HG03139 (cell line): ENCODE results near the gene C17orf113.

Experiments
- ATAC-seq: cut with Tn5 transposase; IDR thresholded peaks from one replicate; pipeline ENCODE4 v1.9.1; 2021; ENCODE audit not compliant: unreplicated experiment

The C17orf113 gene

DNA sequence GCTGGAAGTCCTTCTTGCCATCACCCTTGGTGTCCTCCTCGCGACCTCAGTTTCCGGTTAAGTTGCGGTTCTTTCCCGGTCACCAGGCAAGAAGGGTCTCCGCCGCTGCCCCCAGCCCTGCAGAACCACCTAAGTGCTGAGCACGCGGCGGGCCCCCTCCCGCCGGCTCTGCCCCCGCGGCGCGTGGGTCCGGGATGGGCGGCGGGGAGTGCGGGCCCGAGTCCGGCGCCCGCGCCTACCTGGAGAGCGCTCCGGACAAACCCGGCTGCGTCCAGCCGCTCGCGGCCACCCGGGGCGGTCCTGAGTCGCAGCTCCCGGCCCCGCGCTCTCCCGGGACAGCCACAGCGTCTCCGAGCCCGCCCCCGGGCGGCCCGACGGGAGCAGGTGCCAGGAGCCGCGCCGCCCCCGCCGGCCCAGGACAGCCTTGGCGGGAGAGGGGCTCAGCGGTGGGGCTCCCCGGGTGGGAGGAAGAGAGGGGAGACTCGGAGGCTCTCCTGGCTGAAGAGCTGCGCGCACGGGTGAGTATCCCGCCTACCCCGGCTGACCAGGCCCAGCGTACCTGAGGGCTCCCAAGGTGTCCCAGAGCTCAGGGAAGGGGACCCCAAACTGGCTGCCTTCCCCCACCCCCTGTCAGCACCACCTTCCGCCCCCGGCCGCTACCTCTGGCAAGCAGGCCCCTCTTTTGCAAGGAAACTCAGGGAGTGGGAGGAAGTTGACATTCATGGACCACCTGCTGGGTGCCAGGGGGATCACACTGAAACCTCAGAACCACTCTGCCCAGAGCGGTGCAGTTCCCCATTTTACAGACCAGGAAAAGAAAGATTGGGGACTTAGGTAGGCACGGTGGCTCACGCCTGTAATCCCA lies 22.2 kb upstream of the C17orf113 start:
- no peak for ATAC-seq

DNA sequence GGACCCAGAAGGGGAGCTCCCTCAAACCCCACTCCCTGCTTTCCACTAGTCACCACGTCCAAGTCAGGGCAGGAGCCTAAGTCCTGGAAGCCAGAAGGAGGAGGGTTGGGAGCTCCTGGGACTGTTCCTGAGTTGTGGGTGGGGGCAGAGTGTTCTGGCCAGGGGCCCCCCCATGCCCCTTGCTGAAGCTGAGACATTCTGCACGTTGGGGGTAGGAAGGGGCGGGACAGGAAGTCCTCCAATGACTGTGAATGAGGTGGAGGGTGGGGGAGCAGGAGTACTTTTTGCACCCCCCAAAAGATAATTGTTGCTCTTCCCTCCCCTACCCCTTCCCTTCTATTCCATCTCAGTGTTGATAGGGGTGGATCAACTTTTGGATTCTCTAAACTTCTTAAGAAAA lies 21.4 kb upstream of the C17orf113 start:
- no peak for ATAC-seq

DNA sequence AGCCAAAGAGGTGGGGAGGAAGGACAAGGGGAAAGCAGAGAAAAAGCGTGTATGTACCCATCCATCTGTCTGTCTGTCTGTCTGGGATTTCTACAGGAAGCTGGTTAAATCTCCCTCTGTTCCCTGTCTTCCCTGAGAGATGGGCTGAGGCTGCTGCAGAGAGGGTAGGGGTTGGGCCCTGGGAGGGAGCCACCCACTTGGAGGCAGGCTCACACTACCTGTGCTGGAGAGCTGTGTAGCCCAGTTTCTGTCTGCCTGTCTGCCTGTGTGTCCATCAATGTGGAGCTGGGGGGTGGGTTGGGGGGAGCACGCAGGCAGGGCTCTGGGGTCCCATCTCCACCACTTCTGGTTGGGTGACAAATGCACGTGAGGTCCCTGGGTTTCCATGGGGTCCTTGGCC lies 18.6 kb upstream of the C17orf113 start:
- no peak for ATAC-seq

DNA sequence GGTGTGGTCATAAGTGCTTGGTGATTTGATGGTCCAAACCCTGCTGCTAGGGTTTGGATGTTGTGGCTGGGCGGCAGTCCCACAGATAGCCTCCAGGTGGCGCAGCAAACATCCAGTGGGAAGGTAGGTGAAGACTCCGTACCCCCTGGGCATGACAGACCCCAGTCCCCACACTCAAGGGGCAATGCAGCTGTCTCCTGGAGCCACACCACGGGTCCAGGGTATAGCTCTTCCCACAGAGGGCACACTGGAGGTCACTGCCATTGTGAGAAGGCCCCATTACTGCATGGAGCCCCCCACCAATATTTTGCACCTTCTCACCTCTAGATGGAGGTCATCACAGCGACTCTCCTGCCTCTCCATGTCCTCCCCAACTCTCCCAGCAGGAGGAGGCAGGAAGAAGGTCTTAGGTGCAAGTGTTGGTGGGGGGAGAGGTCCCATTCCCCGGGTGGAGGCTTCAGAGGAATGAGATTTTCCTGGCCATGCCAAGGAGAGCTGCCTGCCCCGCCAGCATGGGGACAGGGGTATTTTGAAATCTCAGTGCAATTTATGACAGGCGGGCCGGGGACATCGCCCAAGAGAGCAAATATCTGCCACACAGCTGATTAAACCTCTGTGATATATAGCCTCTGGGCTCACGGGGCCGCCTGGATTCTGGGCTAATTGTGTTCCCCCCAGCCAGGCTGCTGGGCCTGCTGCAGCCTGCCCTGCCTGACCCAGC lies 17.1 kb upstream of the C17orf113 start:
- no peak for ATAC-seq

DNA sequence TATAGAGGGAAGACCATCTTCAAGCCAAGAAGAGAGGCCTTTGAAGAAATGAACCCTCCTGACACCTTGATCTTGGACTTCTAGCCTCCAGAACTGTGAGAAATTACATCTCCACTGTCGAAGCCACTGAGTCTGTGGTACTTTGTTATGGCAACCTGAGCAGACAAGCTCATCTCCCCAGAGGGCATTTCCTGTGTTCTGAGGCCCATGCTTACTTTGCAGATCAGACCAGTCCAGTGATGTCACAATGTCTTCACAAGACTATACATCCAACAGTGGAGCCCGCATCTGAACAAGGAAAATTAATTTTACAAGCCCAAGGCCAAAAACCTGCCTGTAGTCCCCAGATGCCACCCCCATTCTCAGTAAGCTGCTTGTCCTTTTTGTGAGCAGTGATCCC lies 14.8 kb upstream of the C17orf113 start:
- no peak for ATAC-seq

DNA sequence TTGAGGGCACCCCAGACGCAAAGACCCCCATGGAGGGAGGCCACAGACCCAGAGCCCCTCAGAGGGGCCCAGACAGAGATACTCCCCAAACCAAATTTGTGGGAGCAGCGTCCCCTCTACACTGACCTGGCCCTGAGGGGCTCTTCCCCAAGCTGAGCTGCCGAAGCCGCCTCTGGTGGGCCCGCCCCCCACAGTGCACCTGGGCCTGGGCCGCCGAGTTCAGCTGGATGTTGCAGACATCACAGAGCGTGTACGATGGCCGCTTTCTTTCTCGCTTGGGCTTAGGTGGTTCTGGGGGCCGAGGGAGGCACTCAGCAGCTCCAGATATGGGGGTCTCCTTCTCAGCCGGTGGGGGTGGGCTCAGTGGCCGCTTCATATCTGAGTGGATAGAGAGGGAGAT lies 12.3 kb upstream of the C17orf113 start:
- ATAC-seq: no peak

DNA sequence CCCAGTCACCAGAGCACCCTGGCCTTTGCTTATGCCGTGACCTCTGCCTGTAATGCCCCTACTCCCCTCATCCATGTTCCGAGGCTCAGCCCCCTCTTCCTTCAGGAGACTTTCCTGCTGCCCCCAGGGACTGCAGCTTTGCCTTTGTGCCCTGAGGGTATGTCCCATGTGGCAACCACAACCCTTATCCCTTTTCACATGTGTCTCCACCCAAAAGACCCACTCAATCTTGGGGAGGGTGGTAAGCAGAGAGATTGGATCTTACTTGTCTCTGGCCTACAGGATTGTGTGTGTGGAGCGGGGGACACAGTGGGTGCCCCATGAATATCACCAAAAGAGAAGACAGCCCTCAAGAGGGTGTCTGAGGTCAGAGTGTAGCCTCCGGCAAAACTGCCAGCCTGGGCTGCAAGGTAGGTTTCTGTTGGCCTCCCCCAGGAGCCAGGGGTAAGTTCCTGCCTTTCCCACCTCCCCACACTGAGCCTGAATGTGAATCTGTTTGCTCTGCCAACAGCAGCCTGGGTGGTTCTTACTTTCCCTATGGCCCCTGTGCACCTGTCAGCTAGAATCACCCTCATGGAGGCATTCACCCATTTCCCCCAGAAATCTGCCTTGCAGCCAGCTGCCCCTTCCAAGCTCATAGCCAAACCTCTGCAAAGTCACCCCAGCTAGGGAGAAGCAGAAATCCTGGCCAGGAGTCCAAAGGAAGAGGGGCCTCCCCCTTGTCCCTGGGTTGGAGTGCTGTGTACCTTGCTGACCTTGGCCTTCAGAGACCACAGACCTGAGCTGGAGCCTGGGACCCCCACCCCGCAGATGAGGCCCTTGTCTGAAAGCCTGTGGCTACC lies 11.5 kb upstream of the C17orf113 start:
- ATAC-seq: no peak

DNA sequence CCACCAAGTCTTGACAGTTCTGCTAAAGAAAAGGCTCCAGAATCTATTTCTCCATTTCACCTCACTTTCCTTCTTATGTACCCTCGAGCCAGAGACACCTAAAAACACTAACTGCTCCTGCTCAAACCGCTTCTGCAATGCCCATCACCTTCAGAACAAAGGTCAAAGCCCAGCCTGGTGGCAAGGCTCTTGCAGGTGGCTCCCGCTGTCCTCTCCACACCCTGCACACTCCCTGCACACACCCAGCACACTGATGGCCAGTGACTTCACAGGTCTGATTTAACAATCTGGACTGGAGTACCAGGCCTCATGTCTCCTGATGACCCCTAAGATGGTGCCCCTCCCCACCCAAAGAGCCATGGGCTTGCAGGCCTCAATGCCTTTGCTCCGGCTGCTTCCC lies 9.8 kb upstream of the C17orf113 start:
- no peak for ATAC-seq

DNA sequence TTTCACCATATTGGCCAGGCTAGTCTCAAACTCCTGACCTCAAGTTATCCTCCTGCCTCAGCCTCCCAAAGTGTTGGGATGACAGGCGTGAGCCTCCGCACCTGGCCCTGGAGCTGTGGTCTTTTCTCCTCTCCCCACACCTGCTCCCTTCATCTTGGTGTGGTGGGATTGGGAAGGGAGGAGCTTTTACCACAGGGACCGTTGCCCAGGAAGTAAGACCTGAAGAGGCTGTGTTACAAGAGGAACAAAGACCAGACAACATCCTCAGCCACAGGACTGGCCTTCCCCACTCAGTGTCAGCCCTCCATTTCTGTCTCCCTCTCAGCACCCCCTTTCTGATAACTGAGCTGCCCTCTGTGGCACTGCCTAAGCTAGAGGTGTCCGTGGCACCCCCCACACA lies 9.4 kb upstream of the C17orf113 start:
- ATAC-seq: no peak

DNA sequence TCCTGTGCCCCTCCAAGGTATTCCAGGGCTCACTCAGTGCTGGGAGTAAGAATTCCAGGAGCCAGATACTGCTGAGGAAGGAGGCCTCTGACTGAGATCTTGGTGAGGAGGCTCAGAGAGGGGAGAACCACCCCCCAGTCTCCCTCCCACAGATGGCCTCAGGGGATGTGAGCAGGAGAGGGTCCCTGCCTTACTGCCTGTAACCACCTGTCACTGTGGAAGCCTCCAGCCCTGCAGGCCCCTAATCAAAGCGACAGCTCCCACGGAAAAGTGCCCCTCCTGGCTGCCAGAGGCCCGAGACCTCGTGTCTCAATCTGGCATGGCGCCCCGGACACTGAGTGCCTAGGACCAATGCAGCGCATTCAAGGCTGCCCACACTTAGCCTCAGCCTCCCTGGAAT lies 7.7 kb upstream of the C17orf113 start:
- no peak for ATAC-seq

DNA sequence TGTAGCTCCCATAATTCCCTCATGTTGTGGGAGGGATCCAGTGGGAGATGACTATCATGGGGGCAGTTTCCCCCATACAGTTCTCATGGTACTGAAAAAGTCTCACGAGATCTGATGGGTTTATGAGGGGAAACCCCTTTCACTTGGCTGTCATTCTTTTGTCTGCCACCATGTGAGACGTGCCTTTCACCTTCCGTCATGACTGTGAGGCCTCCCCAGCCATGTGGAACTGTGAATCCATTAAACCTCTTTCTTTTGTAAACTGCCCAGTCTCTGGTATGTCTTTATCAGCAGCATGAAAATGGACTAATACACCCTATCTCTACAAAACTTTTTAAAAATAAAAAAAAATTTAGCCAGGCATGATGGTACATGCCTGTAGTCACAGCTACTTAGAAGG lies 6.2 kb upstream of the C17orf113 start:
- ATAC-seq: no peak

DNA sequence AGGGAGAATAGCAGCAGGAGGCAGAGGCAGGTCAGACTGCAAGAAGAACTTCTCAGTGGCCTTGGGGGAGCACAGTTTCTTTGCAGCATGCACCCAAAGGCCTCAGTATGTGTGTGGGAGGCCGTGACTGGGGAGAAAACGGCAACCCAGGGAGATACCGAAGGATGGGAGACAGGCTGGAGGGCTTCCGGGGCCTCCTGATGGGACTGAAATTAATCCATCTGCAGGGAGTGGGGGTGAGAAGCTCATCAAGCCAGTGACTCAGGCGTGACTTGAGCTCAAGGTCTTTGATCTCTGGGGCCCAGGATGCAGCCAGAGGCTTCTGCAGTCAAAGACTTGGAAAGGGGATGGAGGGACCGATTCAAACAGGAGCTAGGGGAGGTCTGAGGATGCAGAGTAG lies 5.1 kb upstream of the C17orf113 start:
- no peak for ATAC-seq

DNA sequence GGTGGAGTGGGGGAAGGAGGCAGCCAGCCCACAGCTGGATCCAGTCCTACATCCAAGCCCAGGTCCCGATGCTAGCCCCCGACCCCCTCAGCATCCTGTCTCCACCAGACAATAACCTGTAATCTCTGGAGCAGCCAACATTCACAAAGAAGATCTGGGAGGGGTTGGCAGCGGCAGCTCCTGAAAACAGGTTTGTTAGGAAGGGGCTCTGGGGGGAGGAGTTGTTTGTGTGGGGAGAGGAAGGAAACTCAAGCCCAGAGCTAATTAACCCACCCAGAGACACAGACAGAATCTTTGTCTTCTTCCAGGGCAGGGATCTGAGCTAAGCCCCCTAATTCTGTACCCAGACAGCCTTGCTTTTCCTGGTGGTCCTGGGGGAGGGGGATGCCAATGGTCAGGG lies 4.6 kb upstream of the C17orf113 start:
- no peak for ATAC-seq

DNA sequence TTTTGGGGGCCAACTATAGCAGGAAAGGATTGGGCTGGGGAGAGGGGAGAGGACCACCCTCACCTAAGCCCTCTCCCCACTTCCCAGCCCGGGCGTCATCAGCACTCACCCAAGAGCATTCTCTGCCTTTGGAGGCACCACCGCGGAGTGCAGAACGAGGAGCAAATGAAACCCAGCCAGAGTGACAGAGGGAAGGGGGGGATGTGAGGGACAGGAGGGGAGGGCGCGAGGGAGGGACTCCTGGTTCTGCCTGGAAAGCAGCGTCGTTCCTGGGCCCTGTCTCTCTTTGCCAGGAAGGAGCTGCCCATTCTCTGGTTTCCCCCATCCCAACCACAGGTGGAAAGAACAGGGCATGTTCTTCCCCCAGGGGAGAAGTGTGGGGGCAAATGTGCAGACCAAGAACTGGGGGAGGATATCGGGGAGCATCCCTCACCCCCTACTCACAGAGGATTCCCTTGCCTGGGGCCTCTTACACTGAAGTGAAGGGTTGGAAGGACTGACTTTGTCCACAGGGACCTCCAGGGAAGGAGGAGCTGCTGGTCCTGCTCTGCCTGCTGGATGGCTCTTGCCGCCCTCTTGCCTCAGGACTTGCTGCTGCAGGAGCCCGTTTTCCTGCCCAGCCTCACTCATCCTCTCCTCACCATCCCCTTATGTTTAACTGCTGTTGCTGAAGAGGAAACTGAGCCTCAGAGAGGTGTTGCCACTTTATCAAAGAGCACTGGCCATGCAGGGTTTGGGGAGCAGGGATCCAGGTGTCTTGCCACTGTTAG lies 3.5 kb upstream of the C17orf113 start:
- no peak for ATAC-seq

DNA sequence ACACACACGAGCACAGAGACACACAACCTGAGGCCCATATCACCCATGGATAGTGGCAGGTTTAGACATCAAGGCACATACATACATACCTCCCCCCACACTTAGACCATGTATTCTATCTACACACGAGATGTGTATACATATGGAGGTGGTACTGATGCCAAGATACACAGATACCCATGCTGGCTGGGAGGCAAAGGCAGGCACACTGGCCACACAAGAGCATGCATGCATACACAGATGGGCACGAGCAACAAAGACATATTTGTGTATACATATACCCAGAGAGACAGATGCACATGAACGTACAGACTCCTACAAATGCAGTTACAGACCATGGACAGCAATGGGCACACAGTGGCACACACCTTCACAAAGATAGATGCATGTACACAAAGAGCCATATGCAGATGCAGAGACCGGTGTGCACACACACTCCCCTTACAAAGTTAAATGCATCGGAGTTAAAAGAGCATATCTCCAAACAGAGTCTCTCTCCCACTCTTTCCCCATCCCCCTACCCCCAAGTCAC lies 2.0 kb upstream of the C17orf113 start:
- ATAC-seq: no peak

DNA sequence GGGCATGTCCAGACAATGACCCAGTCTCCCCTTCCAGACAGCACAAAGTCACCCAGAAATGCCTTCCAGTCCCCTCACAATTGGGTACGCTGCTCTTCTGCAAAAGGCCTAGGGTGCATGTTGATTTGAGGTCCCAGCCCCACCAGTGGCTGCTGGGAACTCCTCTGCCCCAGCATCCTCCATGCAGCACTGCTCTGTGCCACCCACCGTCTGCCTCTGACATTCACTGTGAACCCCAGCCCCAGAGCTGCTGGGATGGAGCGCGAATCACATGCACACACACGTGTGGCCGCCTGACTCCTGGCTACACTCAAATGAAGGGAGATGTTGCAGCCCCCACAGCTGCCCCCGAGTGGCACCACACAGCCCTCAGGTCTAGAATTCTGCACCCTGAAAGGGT lies 1.2 kb upstream of the C17orf113 start:
- no peak for ATAC-seq

DNA sequence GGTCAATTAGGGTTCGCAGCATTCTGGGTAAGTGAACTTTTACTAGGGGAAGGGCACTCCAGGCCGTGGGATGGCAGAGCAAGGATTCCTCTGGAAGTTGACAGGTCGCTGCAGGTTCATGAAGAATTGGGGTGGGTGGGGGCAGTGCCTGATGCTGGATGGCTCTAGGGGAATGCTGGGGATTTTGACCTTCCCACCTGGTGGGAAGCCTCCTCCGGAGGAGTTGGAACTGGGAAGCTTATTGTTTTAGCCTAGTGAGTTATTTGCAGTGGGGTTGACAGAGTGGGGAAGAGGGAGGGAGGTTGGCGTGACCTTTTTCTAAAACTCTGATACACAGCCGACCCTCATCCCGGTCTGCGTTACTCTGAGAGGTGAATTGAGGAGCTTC lies 606 bp upstream of the C17orf113 start:
- ATAC-seq: no peak

DNA sequence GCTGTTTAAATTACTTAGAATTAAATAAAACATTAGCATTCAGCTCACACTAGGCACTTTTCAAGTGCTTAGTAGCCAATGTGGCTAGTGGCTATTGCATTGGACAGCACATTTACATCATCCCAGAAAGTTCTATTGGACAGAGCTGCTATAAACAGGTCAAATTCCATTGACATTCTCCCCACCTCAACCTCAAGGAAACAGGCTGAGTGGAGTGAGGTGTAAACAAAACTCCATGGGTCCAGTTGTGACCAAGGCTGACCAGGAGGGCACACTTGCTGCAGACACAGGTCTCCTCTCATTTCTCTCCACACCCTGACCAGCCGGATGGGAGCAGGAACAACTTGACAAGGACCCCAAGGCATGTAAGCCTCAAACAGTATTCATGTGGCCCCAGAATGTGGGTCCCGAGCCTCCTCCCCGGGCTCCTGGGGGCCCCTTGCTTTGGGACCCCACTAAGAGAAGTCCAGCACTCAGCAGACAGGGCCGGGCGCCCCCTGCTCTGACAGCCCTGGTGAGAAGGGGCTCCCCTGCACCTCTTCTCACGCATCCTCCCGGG lies 488 bp downstream of the C17orf113 start:
- ATAC-seq: no peak

DNA sequence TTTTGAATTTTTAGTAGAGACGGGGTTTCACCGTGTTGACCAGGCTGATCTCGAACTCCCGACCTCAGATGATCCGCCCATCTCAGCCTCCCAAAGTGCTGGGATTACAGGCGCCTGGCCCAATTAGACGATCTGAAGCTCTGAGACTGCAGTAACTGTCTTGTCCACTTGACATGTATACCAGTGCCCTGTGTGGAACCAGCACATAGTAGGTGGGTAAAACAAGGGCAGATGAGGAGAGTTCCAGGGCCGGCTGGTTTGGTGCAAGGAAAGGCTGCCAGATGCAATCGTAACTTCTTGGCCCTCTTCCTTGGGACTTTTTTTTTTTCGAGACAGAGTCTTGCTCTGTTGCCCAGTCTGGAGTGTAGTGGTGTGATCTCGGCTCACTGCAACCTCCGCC lies 3.1 kb downstream of the C17orf113 start:
- no peak for ATAC-seq

DNA sequence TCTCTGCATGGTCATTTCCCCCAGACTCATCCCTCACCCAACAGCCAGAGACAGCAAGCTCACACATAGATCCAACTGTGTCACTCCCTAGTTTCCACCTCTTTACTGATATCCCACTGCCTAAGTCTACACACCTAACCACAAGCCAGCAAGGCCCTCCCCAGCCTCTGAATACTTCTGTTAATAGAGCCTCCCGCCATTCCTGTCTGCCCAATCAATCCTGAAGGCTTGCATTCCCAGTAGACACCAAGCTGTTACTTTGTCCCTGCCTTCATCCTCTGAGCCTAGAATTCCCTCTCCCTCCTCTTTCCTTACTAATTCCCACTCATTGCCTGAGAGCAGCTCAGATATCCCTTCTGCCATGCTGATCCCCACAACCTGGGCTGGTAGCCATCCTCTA lies 4.7 kb downstream of the C17orf113 start:
- ATAC-seq: no peak
